HCT116 (cell line): ENCODE results near the gene ZNF581. TPM values are rescaled to one million over a fixed set of nuclear protein-coding genes. Genes with fewer than 3 reads are reported as not detected.

Source experiments
- ATAC-seq: fragments of 200-7000 bp; cut with Tn5 transposase; 2 replicates; pipeline ENCODE4 v1.9.1; 2020; ENCODE audit warnings: mild to moderate bottlenecking, moderate library complexity
- BruUV-seq: library from RNA; stranded (reverse); fragments of 400-500 nt; replicated peaks from 2 replicates; lab custom pipeline; 2021; lab: Mats Ljungman, UMichigan
- CTCF ChIA-PET: fragments of 300-600 bp; sonication (Branson Sonifier 250); formaldehyde crosslinking; loops from one replicate; lab custom pipeline; 2021; ENCODE audit warnings: antibody characterized with exemption; lab: Charles Lee
- POLR2A ChIA-PET: fragments of 300-600, 350-600 bp; sonication (Branson Sonifier 250); formaldehyde crosslinking; loops from one replicate; lab custom pipeline; 2021; ENCODE audit warnings: antibody characterized with exemption; lab: Charles Lee
- RAD21 ChIA-PET, 2 experiments: fragments of 300-600 bp; sonication (Branson Sonifier 250); formaldehyde crosslinking; loops; one replicate each; lab custom pipeline; 2023; ENCODE audit warnings: low total read pairs in 2 of 2; ENCODE audit not compliant: uncharacterized antibody in 2 of 2, unreplicated experiment in 2 of 2, low non-redundant PET in 1 of 2; lab: Charles Lee
- DNase-seq: peaks from one replicate; pipeline ENCODE4 v3.0.0-alpha.2; 2010; ENCODE audit warnings: low read depth, low spot score
- H2AFZ ChIP-seq: fragments of 200-600 bp; shearing (Covaris generic), sonication (generic); 2 replicates; pipeline ENCODE4 v1.6.1; 2017; ENCODE audit warnings: low read depth, mixed run types, mixed read lengths, antibody characterized with exemption, low read length; ENCODE audit not compliant: poor library complexity, severe bottlenecking
- H3K27ac ChIP-seq: 2 replicates; pipeline ENCODE4 v1.5.1; 2012; ENCODE audit warnings: low read depth, low read length
- H3K27me3 ChIP-seq: fragments of 200-600 bp; sonication (generic); 2 replicates; pipeline ENCODE4 v1.6.1; 2016; ENCODE audit warnings: mixed run types, low read length, mixed read lengths; ENCODE audit not compliant: insufficient read depth
- H3K36me3 ChIP-seq, 2 experiments: fragments of 200-500 bp in 1 of 2; fragments of 200-600 bp in 1 of 2; sonication (Bioruptor generic) in 1 of 2; sonication (generic) in 1 of 2; 2 replicates each; pipeline versions ENCODE4 v1.5.1 to v1.6.1; 2014 to 2016; ENCODE audit warnings: low read length in 2 of 2, inconsistent platforms in 1 of 2, mixed read lengths in 1 of 2, mixed run types in 1 of 2; ENCODE audit not compliant: insufficient read depth in 2 of 2, control insufficient read depth in 1 of 2
- H3K4me1 ChIP-seq, 2 experiments: fragments of 200-600 bp in 1 of 2; sonication (generic) in 1 of 2; 2 replicates each; pipeline versions ENCODE4 v1.5.1 to v1.6.1; 2012 to 2017; ENCODE audit warnings: low read length in 2 of 2, inconsistent platforms in 1 of 2, mild to moderate bottlenecking in 1 of 2, mixed read lengths in 1 of 2, mixed run types in 1 of 2, moderate library complexity in 1 of 2; ENCODE audit not compliant: insufficient read depth in 2 of 2, control insufficient read depth in 1 of 2
- H3K4me2 ChIP-seq: fragments of 200-600 bp; sonication (generic); 2 replicates; pipeline ENCODE4 v1.6.1; 2017; ENCODE audit warnings: mixed run types, low read length, mixed read lengths
- H3K4me3 ChIP-seq, 2 experiments: fragments of 200-600 bp in 1 of 2; sonication (generic) in 1 of 2; replicated peaks in 1 of 2; 2 replicates each; pipeline ENCODE4 v1.5.1; 2011 to 2016; ENCODE audit warnings: low read length in 2 of 2, control low read depth in 1 of 2, low read depth in 1 of 2, mild to moderate bottlenecking in 1 of 2, mixed read lengths in 1 of 2, mixed run types in 1 of 2
- H3K79me2 ChIP-seq: fragments of 200-600 bp; sonication (generic); 2 replicates; pipeline ENCODE4 v1.6.1; 2017; ENCODE audit warnings: mild to moderate bottlenecking, mixed run types, low read length, moderate library complexity, mixed read lengths; ENCODE audit not compliant: insufficient read depth
- H3K9ac ChIP-seq: fragments of 200-600 bp; sonication (generic); 2 replicates; pipeline ENCODE4 v1.6.1; 2016; ENCODE audit warnings: low read length, mixed read lengths
- H3K9me2 ChIP-seq: fragments of 200-600 bp; sonication (generic), shearing (Covaris generic); 2 replicates; pipeline ENCODE4 v1.6.1; 2017; ENCODE audit warnings: mixed run types, mild to moderate bottlenecking, moderate library complexity; ENCODE audit not compliant: insufficient read depth
- H3K9me3 ChIP-seq, 2 experiments: fragments of 200-500 bp in 1 of 2; fragments of 200-600 bp in 1 of 2; sonication (Bioruptor generic) in 1 of 2; sonication (generic) in 1 of 2; 2 replicates each; pipeline ENCODE4 v1.6.1; 2014 to 2017; ENCODE audit warnings: low read length in 2 of 2, mixed read lengths in 2 of 2, inconsistent platforms in 1 of 2, low read depth in 1 of 2, mild to moderate bottlenecking in 1 of 2, mixed run types in 1 of 2, moderate library complexity in 1 of 2; ENCODE audit not compliant: control insufficient read depth in 1 of 2, insufficient read depth in 1 of 2
- H4K20me1 ChIP-seq: fragments of 200-600 bp; sonication (generic), shearing (Covaris generic); 2 replicates; pipeline ENCODE4 v1.6.1; 2017; ENCODE audit warnings: mixed run types, mild to moderate bottlenecking, moderate library complexity; ENCODE audit not compliant: insufficient read depth
- CBX3 ChIP-seq: IDR thresholded peaks from 2 replicates; pipeline ENCODE4 v1.6.1; 2012; ENCODE audit warnings: low read depth
- CTCF ChIP-seq, 3 experiments: fragments of 200-600 bp in 1 of 3; sonication (generic) in 1 of 3; IDR thresholded peaks in 2 of 3; conservative IDR thresholded peaks in 1 of 3; 2 replicates each; pipeline ENCODE4 v1.5.1; 2012 to 2017; ENCODE audit warnings: low read depth in 2 of 3, low read length in 2 of 3, antibody characterized with exemption in 1 of 3, borderline replicate concordance in 1 of 3, control low read depth in 1 of 3, mild to moderate bottlenecking in 1 of 3, mixed read lengths in 1 of 3, mixed run types in 1 of 3, moderate library complexity in 1 of 3; ENCODE audit not compliant: insufficient read depth in 1 of 3
- ELF1 ChIP-seq: IDR thresholded peaks from 2 replicates; pipeline ENCODE4 v1.6.1; 2012; ENCODE audit warnings: low read depth, borderline replicate concordance
- EZH2phosphoT487 ChIP-seq: fragments of 200-600 bp; IDR thresholded peaks from 2 replicates; pipeline ENCODE4 v1.6.1; 2018; ENCODE audit warnings: antibody characterized with exemption, borderline replicate concordance
- JUND ChIP-seq: IDR thresholded peaks from 2 replicates; pipeline ENCODE4 v1.6.1; 2012
- POLR2A ChIP-seq: IDR thresholded peaks from 2 replicates; pipeline ENCODE4 v1.7.0; 2011; ENCODE audit warnings: borderline replicate concordance; ENCODE audit not compliant: insufficient read depth, insufficient read length; ENCODE audit errors: extremely low read depth
- POLR2AphosphoS5 ChIP-seq: IDR thresholded peaks from 2 replicates; pipeline ENCODE4 v1.6.1; 2011; ENCODE audit warnings: mild to moderate bottlenecking, low read depth, low read length, moderate library complexity
- SIN3A ChIP-seq: IDR thresholded peaks from 2 replicates; pipeline ENCODE4 v1.6.1; 2012; ENCODE audit warnings: low read depth
- SP1 ChIP-seq: IDR thresholded peaks from 2 replicates; pipeline ENCODE4 v1.6.1; 2012; ENCODE audit warnings: low read depth
- TCF7L2 ChIP-seq: IDR thresholded peaks from 2 replicates; pipeline ENCODE4 v1.7.0; 2011; ENCODE audit warnings: borderline replicate concordance, inconsistent platforms; ENCODE audit not compliant: insufficient read depth, insufficient read length; ENCODE audit errors: extremely low read depth
- ZBTB33 ChIP-seq: IDR thresholded peaks from 2 replicates; pipeline ENCODE4 v1.6.1; 2011; ENCODE audit warnings: mild to moderate bottlenecking, low read length, moderate library complexity; ENCODE audit not compliant: insufficient replicate concordance; ENCODE audit errors: extremely low read depth
- ZNF274 ChIP-seq: fragments of 200-500 bp; sonication (Bioruptor generic); IDR thresholded peaks from 2 replicates; pipeline ENCODE4 v1.6.1; 2014; ENCODE audit warnings: mild to moderate bottlenecking, low read depth, low read length, inconsistent platforms
- intact Hi-C: fragments of 100-400 bp; cut with micrococcal nuclease; formaldehyde crosslinking; loops from 2 replicates; pipeline ENCODE4 v1.10.0; 2022
- total RNA-seq: library from RNA; stranded (reverse); gene quantifications from one replicate; pipeline ENCODE4 v1.2.1, GENCODE V29; 2021; ENCODE audit not compliant: unreplicated experiment

Gene ZNF581
- total RNA-seq, 1 experiment from 2014 or later, result 44.4 TPM

DNA sequence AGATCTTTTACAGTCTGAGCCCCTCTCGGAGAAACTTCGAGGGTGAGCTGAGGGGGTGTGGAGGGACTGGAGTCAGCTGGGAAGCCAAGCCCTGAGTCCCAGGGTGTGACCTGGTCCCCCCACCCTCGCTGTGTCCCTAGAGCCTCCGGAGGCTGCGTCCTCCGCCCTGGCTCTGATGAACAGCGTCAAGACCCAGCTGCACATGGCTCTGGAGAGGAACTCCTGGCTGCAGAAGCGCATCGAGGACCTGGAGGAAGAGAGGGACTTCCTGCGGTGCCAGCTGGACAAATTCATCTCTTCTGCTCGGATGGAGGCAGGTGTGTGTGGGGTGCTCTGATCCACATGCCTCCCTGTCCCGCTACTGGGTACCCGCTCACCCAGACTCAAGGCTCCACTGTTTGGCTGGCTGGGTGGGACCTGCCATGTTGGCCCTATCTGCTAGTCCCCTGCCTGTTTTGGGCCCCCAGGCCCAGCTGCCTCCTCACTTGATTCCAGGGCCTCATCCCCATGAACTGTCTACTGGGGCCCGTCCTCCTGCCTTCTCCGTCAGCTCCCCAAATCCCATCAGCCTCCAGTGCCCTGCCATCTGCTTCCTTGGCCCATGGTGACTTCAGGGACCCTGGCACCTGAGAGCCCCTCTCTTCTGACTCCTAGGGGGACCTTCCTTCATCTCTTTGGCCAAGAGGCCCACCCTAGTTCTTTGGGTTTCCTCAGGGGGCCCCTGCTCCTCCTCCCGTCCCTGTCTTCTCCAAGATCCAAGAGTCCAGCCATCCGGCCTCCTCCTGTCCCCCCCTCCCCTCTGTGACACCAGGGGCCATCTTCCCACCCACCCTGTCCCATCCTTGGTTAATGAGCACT lies 6.0 kb downstream of the ZNF581 start:
- H3K4me2 ChIP-seq, result no peak overlapping the region
- H3K4me3 ChIP-seq, result no peak overlapping the region
- H4K20me1 ChIP-seq, result no peaks in the 10 kb centered on the region
- TF ChIP-seq POLR2AphosphoS5, result no peak
- POLR2A ChIA-PET, result no interaction called here
- H3K4me1 ChIP-seq, result peaks cover 9 to 19% of the 10 kb centered on the region in 2 experiments; a peak in 3 of 4 replicates
- RAD21 ChIA-PET, result no interaction called here
- no peaks in the 10 kb centered on the region for H3K27me3 ChIP-seq
- no peak overlapping the region for H2AFZ ChIP-seq
- CTCF ChIA-PET, result no interaction called here
- intact Hi-C loops, result no loop called here
- ATAC-seq (no peak), DNase-seq (no peak)
- peaks cover 13% of the 10 kb centered on the region for H3K79me2 ChIP-seq
- peaks cover 10 to 11% of the 10 kb centered on the region in 2 experiments; a peak in 3 of 4 replicates for H3K36me3 ChIP-seq
- BruUV-seq, result no TSS peak
- H3K9ac ChIP-seq, result no peak overlapping the region
- H3K9me2 ChIP-seq, result no peaks in the 10 kb centered on the region
- no peaks in the 10 kb centered on the region for H3K9me3 ChIP-seq
- no peak overlapping the region for H3K27ac ChIP-seq

- Histone ChIP-seq H3K9me3 (no peaks in the 10 kb centered on the region), H3K9ac (no peak overlapping the region), H4K20me1 (no peaks in the 10 kb centered on the region), H3K4me1 (peaks cover 6 to 12% of the 10 kb centered on the region in 2 experiments; a peak in 3 of 4 replicates), H3K27me3 (no peaks in the 10 kb centered on the region), H3K36me3 (peaks cover 6% of the 10 kb centered on the region in 2 experiments; a peak in 3 of 4 replicates), H3K79me2 (peaks cover 6% of the 10 kb centered on the region), H3K4me3 (no peak overlapping the region), H2AFZ (no peak overlapping the region), H3K4me2 (no peak overlapping the region), H3K9me2 (no peaks in the 10 kb centered on the region), H3K27ac (no peak overlapping the region)
- ChIA-PET RAD21 (no interaction called here), CTCF (no interaction called here), POLR2A (no interaction called here)
- no TSS peak for BruUV-seq
- no peak for ATAC-seq
- no peak for DNase-seq
- no peak for TF ChIP-seq JUND
- TF ChIP-seq ZNF274, result no peak
- no peak for TF ChIP-seq SIN3A
- no peak for TF ChIP-seq ELF1
- TF ChIP-seq EZH2phosphoT487, result no peak
- no peak for TF ChIP-seq SP1
- no peak for TF ChIP-seq ZBTB33
- no peak for TF ChIP-seq CBX3
- no peak for TF ChIP-seq POLR2A
- no peak for TF ChIP-seq CTCF (IDR thresholded peaks at IDR 0.05 in 2 of 3, conservative IDR thresholded peaks at IDR 0.05 in 1 of 3; ENCODE audit: borderline replicate concordance in 1 of 3, insufficient read depth in 1 of 3, low read depth in 2 of 3, low read length in 2 of 3)
- TF ChIP-seq TCF7L2, result no peak
- intact Hi-C loops, result no loop called here
These were observed 6.7 kb downstream of the ZNF581 start for GRCh38 chr19:55650126-55650557.
